Spleen (tissue), 11 donors: Measurements from ENCODE around the gene MMP1. TPM values are rescaled to one million over a fixed set of nuclear protein-coding genes. Genes with fewer than 3 reads are reported as not detected.

Source experiments
- DNase-seq: peaks from one replicate; pipeline ENCODE4 v3.0.0-alpha.2; 2020
- H3K27ac ChIP-seq, 8 donors: fragments of 200-600 bp; sonication (generic) in 7 of 8; 1 replicate in 4 of 8; 2 replicates in 4 of 8; pipeline versions ENCODE4 v1.5.0 to v1.8.0; 2016 to 2021; ENCODE audit warnings: inconsistent platforms in 4 of 8, mild to moderate bottlenecking in 4 of 8, moderate library complexity in 1 of 8
- H3K27me3 ChIP-seq, 7 donors: fragments of 200-600 bp; sonication (generic) in 6 of 7; replicated peaks in 1 of 7; 1 replicate in 4 of 7; 2 replicates in 3 of 7; pipeline versions ENCODE4 v1.5.0 to v1.8.0; 2016 to 2021; ENCODE audit warnings: inconsistent platforms in 3 of 7, mild to moderate bottlenecking in 1 of 7
- H3K36me3 ChIP-seq, 6 donors: fragments of 200-600 bp; sonication (generic) in 5 of 6; 1 replicate in 4 of 6; 2 replicates in 2 of 6; pipeline versions ENCODE4 v1.5.0 to v1.8.0; 2016 to 2021; ENCODE audit warnings: inconsistent platforms in 2 of 6
- H3K4me1 ChIP-seq, 6 donors: fragments of 200-600 bp; sonication (generic) in 5 of 6; 1 replicate in 3 of 6; 2 replicates in 3 of 6; pipeline versions ENCODE4 v1.5.0 to v1.8.0; 2016 to 2021; ENCODE audit warnings: inconsistent platforms in 3 of 6
- H3K4me3 ChIP-seq, 8 donors: fragments of 200-600 bp; sonication (generic) in 7 of 8; 1 replicate in 4 of 8; 2 replicates in 4 of 8; pipeline versions ENCODE4 v1.5.0 to v1.8.0; 2016 to 2021; ENCODE audit warnings: inconsistent platforms in 4 of 8, mild to moderate bottlenecking in 4 of 8, moderate library complexity in 2 of 8
- H3K9me3 ChIP-seq, 8 donors: fragments of 200-600 bp; sonication (generic) in 7 of 8; 1 replicate in 4 of 8; 2 replicates in 4 of 8; pipeline versions ENCODE4 v1.5.0 to v1.8.0; 2016 to 2021; ENCODE audit warnings: inconsistent platforms in 4 of 8
- POLR2A ChIP-seq, 3 donors: fragments of 450-650 bp; IDR thresholded peaks; one replicate each; pipeline ENCODE4 v1.5.1; 2017; ENCODE audit warnings: antibody characterized with exemption in 3 of 3, mild to moderate bottlenecking in 1 of 3
- POLR2AphosphoS5 ChIP-seq, 3 donors: sonication (generic); formaldehyde crosslinking; IDR thresholded peaks; one replicate each; pipeline ENCODE4 v1.5.1; 2017; ENCODE audit warnings: antibody characterized with exemption in 3 of 3
- WGBS, 5 donors: extraction: QIAGEN DNeasy Blood & Tissue Kit in 3 of 5; methylation state at CpG; one replicate each; pipeline versions ENCODE4 v1.1.5 to v1.1.7; 2013 to 2018; 5-methylcytosine and 5-hydroxymethylcytosine counted together
- intact Hi-C: fragments of 100-400 bp; cut with DNase I; formaldehyde crosslinking; loops from one replicate; pipeline ENCODE4 v1.15.0; 2023; ENCODE audit warnings: low total_unique reads
- polyA plus RNA-seq, 3 donors: library from polyadenylated mRNA; stranded (reverse); fragments of 200-250 nt; gene quantifications; one replicate each; pipeline ENCODE4 v1.2.1, GENCODE V29; 2013
- total RNA-seq, 7 donors: library from RNA; depleted of rRNA in 3 of 7; stranded (reverse); fragments of >200 nt in 3 of 7; fragmentation: NEBNext Ultra II Directional in 4 of 7; extraction: Animal tissue kit (Norgen Biotek cat#: 25700) in 4 of 7; gene quantifications; one replicate each; pipeline versions ENCODE4 v1.1.0 to v1.2.1, GENCODE V29; 2016 to 2021
- TF ChIP-seq, protein P1 (sequence below), 11 experiments: fragments of 200-600 bp in 7 of 11; fragments of 450-650 bp in 4 of 11; sonication (generic) in 4 of 11; IDR thresholded peaks in 8 of 11; conservative IDR thresholded peaks in 3 of 11; 1 replicate in 7 of 11; 2 replicates in 4 of 11; pipeline versions ENCODE4 v1.4.0 to v1.8.0; 2016 to 2021; ENCODE audit warnings: antibody characterized with exemption in 11 of 11, inconsistent platforms in 4 of 11, mild to moderate bottlenecking in 1 of 11
- donor health status: healthy with polysubstance abuse.
- donor health status: DM: no; HTN: no; CAD: no; lungs with moderate emphysema.
- donor health status: DM: no; HTN: no; CAD: no.
- donor health status: Bipolar disorder and iron deficiency.
- donor health status: healthy.
- donor health status: DM: no; HTN: no; CAD: no.
- donor health status: DM: yes; HTN: yes; CAD: no.

MMP1 gene
- total and polyA plus RNA-seq, 10 donors: 1.00 to 8.8 (median 2.3) TPM

DNA sequence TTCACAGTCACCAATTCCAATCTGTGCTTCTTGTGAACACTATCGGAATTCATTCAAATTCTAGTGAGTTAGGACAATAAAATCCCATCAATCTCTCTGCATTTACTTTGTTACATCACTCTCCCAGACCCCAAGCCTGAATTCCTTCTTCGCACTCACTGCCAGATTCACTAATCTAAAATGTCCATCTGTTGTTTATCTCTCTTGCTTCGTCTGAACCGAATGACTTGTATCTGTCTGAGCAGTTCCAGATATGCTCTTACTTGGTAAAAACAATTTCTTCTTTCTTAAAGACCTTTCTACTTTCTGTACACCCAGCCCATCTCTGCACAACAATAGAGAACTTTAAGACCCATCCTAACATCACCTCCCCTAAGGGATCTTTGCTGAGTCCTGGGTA lies 24.6 kb downstream of the MMP1 start:
- Histone ChIP-seq H3K36me3 (no peaks in the 10 kb centered on the region), H3K9me3 (no peaks in the 10 kb centered on the region), H3K27me3 (no peaks in the 10 kb centered on the region), H3K4me3 (no peak overlapping the region), H3K4me1 (no peaks in the 10 kb centered on the region), H3K27ac (no peak overlapping the region)
- TF ChIP-seq POLR2A (IDR thresholded peaks at IDR 0.05): no peak
- TF ChIP-seq POLR2AphosphoS5 (IDR thresholded peaks at IDR 0.05): no peak
- TF ChIP-seq, protein P1, sequence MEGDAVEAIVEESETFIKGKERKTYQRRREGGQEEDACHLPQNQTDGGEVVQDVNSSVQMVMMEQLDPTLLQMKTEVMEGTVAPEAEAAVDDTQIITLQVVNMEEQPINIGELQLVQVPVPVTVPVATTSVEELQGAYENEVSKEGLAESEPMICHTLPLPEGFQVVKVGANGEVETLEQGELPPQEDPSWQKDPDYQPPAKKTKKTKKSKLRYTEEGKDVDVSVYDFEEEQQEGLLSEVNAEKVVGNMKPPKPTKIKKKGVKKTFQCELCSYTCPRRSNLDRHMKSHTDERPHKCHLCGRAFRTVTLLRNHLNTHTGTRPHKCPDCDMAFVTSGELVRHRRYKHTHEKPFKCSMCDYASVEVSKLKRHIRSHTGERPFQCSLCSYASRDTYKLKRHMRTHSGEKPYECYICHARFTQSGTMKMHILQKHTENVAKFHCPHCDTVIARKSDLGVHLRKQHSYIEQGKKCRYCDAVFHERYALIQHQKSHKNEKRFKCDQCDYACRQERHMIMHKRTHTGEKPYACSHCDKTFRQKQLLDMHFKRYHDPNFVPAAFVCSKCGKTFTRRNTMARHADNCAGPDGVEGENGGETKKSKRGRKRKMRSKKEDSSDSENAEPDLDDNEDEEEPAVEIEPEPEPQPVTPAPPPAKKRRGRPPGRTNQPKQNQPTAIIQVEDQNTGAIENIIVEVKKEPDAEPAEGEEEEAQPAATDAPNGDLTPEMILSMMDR (IDR thresholded peaks at IDR 0.05 in 8 of 11, conservative IDR thresholded peaks at IDR 0.05 in 3 of 11): no peak
- no peak for DNase-seq
- WGBS, 5 donors: 70 to 89% (median 85%) methylated on average over 4 of the region's 4 CpGs
- intact Hi-C loops: no loop called here

DNA sequence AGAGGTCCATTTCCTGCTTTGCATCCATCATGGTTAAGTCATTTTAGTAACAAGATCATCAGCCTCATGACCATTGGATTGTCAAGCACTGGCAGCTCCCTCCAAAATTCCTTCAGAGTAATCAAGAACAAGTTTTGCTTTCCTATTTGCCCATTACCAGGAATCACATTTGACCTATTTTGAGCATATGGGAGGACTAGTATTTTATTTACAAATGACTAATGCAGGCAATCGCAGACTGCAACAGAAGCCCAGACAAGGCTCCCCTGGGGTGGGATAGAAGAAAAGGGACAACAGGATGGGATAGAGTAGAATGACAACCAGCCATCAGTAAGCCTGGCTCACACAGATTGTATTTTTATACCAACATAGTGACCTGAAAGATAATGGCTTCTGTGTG lies 26.6 kb downstream of the MMP1 start:
- Histone ChIP-seq H3K9me3 (no peaks in the 10 kb centered on the region), H3K4me1 (no peaks in the 10 kb centered on the region), H3K27me3 (no peaks in the 10 kb centered on the region), H3K27ac (no peak overlapping the region), H3K4me3 (no peak overlapping the region), H3K36me3 (no peaks in the 10 kb centered on the region)
- no peak for DNase-seq
- intact Hi-C loops: no loop called here
- WGBS, 5 donors: 59 to 79% (median 70%) methylated on average over 1 of the region's 1 CpG
- TF ChIP-seq, protein P1 (IDR thresholded peaks at IDR 0.05 in 8 of 11, conservative IDR thresholded peaks at IDR 0.05 in 3 of 11): no peak
- TF ChIP-seq POLR2AphosphoS5 (IDR thresholded peaks at IDR 0.05) (no peak), POLR2A (IDR thresholded peaks at IDR 0.05) (no peak)

DNA sequence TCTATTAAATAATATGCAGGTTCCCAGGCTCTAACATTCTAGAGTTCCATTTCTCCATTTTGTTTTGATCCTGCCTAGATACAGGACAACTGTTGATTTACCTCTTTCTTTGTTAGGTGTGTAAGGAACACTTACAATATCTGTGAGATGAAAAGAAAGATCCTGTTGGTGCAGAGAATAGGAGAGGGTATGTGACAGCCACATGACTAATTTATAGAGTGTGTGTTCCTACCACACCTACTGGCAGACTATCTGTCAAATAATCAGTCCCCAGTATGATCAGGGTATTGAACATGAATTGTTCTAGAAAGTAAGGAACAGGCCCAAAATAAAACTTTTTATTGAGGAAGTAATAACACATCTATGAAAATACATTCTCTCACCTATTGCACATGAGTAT lies 27.8 kb downstream of the MMP1 start:
- Histone ChIP-seq H3K4me1 (no peaks in the 10 kb centered on the region), H3K9me3 (no peaks in the 10 kb centered on the region), H3K27ac (no peak overlapping the region), H3K4me3 (no peak overlapping the region), H3K27me3 (no peaks in the 10 kb centered on the region), H3K36me3 (no peaks in the 10 kb centered on the region)
- intact Hi-C loops: no loop called here
- DNase-seq: no peak
- TF ChIP-seq, protein P1 (IDR thresholded peaks at IDR 0.05 in 8 of 11, conservative IDR thresholded peaks at IDR 0.05 in 3 of 11): no peak
- TF ChIP-seq POLR2A (IDR thresholded peaks at IDR 0.05) (no peak), POLR2AphosphoS5 (IDR thresholded peaks at IDR 0.05) (no peak)

DNA sequence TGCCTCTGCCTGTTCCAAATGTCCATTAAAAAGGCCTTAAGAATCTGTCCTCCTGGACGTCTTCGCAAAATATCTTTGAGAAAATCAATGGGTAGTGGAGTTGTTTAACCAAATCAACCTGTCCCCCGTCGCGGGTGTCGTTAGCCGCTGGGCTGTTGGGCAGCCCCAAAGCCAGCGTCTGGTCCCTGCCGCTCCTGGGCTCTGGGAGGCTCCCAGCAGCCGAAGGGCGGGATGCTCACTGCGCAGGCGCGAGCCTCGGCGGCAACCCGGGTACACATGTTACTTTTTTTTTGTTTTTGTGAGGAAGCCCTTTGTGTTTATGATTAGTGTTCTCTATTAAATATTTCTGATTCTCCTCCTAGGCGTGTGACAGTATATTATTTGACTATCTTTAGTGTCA lies 30.2 kb downstream of the MMP1 start:
- H3K9me3 ChIP-seq: no peaks in the 10 kb centered on the region
- intact Hi-C loops: no loop called here
- no peak for DNase-seq
- WGBS, 5 donors: 61 to 82% (median 72%) methylated on average over 18 of the region's 18 CpGs
- no peaks in the 10 kb centered on the region for H3K4me1 ChIP-seq
- H3K27me3 ChIP-seq: no peaks in the 10 kb centered on the region
- H3K4me3 ChIP-seq: no peak overlapping the region
- no peaks in the 10 kb centered on the region for H3K36me3 ChIP-seq
- H3K27ac ChIP-seq: no peak overlapping the region
- TF ChIP-seq, protein P1 (IDR thresholded peaks at IDR 0.05 in 8 of 11, conservative IDR thresholded peaks at IDR 0.05 in 3 of 11): no peak
- TF ChIP-seq POLR2A (IDR thresholded peaks at IDR 0.05) (no peak), POLR2AphosphoS5 (IDR thresholded peaks at IDR 0.05) (no peak)
